Smooth muscle cell (in vitro differentiated cells): ENCODE data around the gene CPXM1. TPM values are rescaled to one million over a fixed set of nuclear protein-coding genes. Genes with fewer than 3 reads are reported as not detected.
A peak's percentile ranks its signal among the peaks of the same experiment; 100 is the strongest.

ENCODE experiments used
- DNase-seq: peaks from one replicate; lab custom pipeline; 2025; ENCODE audit not compliant: unreplicated experiment; lab: John Stamatoyannopoulos, UW
- H2AFZ ChIP-seq: fragments of 200-600 bp; sonication (generic); 2 replicates; pipeline ENCODE4 v1.6.0; 2016; ENCODE audit warnings: antibody characterized with exemption, low read depth, mild to moderate bottlenecking
- H3F3A ChIP-seq: fragments of 200-600 bp; sonication (generic); 2 replicates; pipeline ENCODE4 v1.6.0; 2017; ENCODE audit warnings: antibody characterized with exemption, low read depth
- H3K27ac ChIP-seq: fragments of 200-600 bp; sonication (generic); 2 replicates; pipeline ENCODE4 v1.5.1; 2016; ENCODE audit warnings: low read depth, mild to moderate bottlenecking
- H3K27me3 ChIP-seq: fragments of 200-600 bp; sonication (generic); 2 replicates; pipeline ENCODE4 v1.6.1; 2016; ENCODE audit warnings: low read depth, mild to moderate bottlenecking
- H3K36me3 ChIP-seq: fragments of 200-600 bp; sonication (generic); 2 replicates; pipeline ENCODE4 v1.5.1; 2016; ENCODE audit warnings: low read depth
- H3K4me1 ChIP-seq: fragments of 200-600 bp; sonication (generic); 2 replicates; pipeline ENCODE4 v1.5.1; 2016; ENCODE audit warnings: low read depth
- H3K4me2 ChIP-seq: fragments of 200-600 bp; sonication (generic); 2 replicates; pipeline ENCODE4 v1.6.0; 2016; ENCODE audit warnings: mild to moderate bottlenecking
- H3K4me3 ChIP-seq: fragments of 200-600 bp; sonication (generic); 2 replicates; pipeline ENCODE4 v1.5.1; 2016; ENCODE audit warnings: mild to moderate bottlenecking
- H3K79me2 ChIP-seq: fragments of 200-600 bp; sonication (generic); 2 replicates; pipeline ENCODE4 v1.6.0; 2016; ENCODE audit warnings: low read depth, mild to moderate bottlenecking
- H3K9ac ChIP-seq: fragments of 200-600 bp; sonication (generic); 2 replicates; pipeline ENCODE4 v1.6.0; 2016; ENCODE audit warnings: low read depth
- H3K9me3 ChIP-seq: fragments of 200-600 bp; sonication (generic); replicated peaks from 2 replicates; pipeline ENCODE4 v1.5.1; 2016; ENCODE audit warnings: low read depth
- H4K20me1 ChIP-seq: fragments of 200-600 bp; sonication (generic); 2 replicates; pipeline ENCODE4 v1.6.0; 2016; ENCODE audit warnings: low read depth
- CTCF ChIP-seq: fragments of 200-600 bp; sonication (generic); IDR thresholded peaks from 2 replicates; pipeline ENCODE4 v1.5.1; 2017; ENCODE audit warnings: borderline replicate concordance, mild to moderate bottlenecking, antibody characterized with exemption; ENCODE audit not compliant: insufficient read depth, poor library complexity, severe bottlenecking
- WGBS: methylation state at CpG from one replicate; pipeline ENCODE4 v1.1.7; 2016; ENCODE audit warnings: low lambda C conversion rate; 5-methylcytosine and 5-hydroxymethylcytosine counted together
- polyA plus RNA-seq: library from polyadenylated mRNA; unstranded; fragments of >200 nt; fragmentation: Nextera tagmentation; extraction: Ambion mirVana; gene quantifications from 2 replicates; pipeline ENCODE4 v1.2.1, GENCODE V29; 2016
- total RNA-seq: library from RNA; depleted of rRNA; stranded (reverse); fragments of >200 nt; gene quantifications from 2 replicates; pipeline ENCODE4 v1.2.3, GENCODE V29; 2014

The CPXM1 gene
- total and polyA plus RNA-seq, 2 experiments from 2014 or later: 40.2 to 99.3 TPM

GRCh38 chr20:2805689-2806350 is 5.4 kb upstream of the CPXM1 start:
- Histone ChIP-seq H3K4me2 (peak overlapping the region; percentile 54), H3K79me2 (no peaks in the 10 kb centered on the region), H3K4me1 (peaks cover 6% of the 10 kb centered on the region), H3K27me3 (peaks cover 44% of the 10 kb centered on the region), H3K4me3 (no peak overlapping the region), H3K36me3 (no peaks in the 10 kb centered on the region), H2AFZ (no peak overlapping the region), H3K9me3 (no peaks in the 10 kb centered on the region), H3K9ac (no peak overlapping the region), H4K20me1 (no peaks in the 10 kb centered on the region), H3F3A (no peaks in the 10 kb centered on the region), H3K27ac (no peak overlapping the region)
- WGBS: 48% methylated on average over 22 of the region's 22 CpGs
- no peak for DNase-seq
- TF ChIP-seq CTCF: no peak

GRCh38 chr20:2804852-2805688 is 4.6 kb upstream of the CPXM1 start:
- peak overlapping the region; percentile 4 for H2AFZ ChIP-seq
- no peaks in the 10 kb centered on the region for H3K79me2 ChIP-seq
- H3K9me3 ChIP-seq: no peaks in the 10 kb centered on the region
- H3K27me3 ChIP-seq: peaks cover 47% of the 10 kb centered on the region
- H3F3A ChIP-seq: no peaks in the 10 kb centered on the region
- 31% methylated on average over 47 of the region's 49 CpGs for WGBS
- peak overlapping the region; percentile 54 for H3K4me2 ChIP-seq
- H3K9ac ChIP-seq: no peak overlapping the region
- peaks cover 6% of the 10 kb centered on the region for H3K4me1 ChIP-seq
- TF ChIP-seq CTCF: no peak
- H3K36me3 ChIP-seq: no peaks in the 10 kb centered on the region
- H4K20me1 ChIP-seq: no peaks in the 10 kb centered on the region
- no peak overlapping the region for H3K27ac ChIP-seq
- H3K4me3 ChIP-seq: no peak overlapping the region
- DNase-seq: no peak

- Histone ChIP-seq H3K9me3 (no peaks in the 10 kb centered on the region), H3K27ac (no peak overlapping the region), H3K36me3 (no peaks in the 10 kb centered on the region), H3K4me1 (peaks cover 12% of the 10 kb centered on the region), H3K9ac (no peak overlapping the region), H2AFZ (peak overlapping the region; percentile 4), H3K79me2 (no peaks in the 10 kb centered on the region), H3F3A (no peaks in the 10 kb centered on the region), H3K4me2 (peak overlapping the region; percentile 54), H4K20me1 (no peaks in the 10 kb centered on the region), H3K4me3 (no peak overlapping the region), H3K27me3 (peaks cover 47% of the 10 kb centered on the region)
- no peak for DNase-seq
- no peak for TF ChIP-seq CTCF
- 63% methylated on average over 16 of the region's 16 CpGs for WGBS
These were observed 3.8 kb upstream of the CPXM1 start for GRCh38 chr20:2804041-2804828.
